ENCODE data around the gene DTL.

Gene DTL

GRCh38 chr1:212129781-212130180 lies 94.2 kb downstream of the DTL start:
- no peak overlapping the region for H2BK5ac ChIP-seq (ENCODE audit: low read depth, low read length, poor library complexity, severe bottlenecking)
- no peak overlapping the region for H3K9ac ChIP-seq (ENCODE audit: low read length)
- H3K18ac ChIP-seq (ENCODE audit: low read depth in 1 of 2, low read length in 2 of 2): no peak overlapping the region
- no peak overlapping the region for H2AK5ac ChIP-seq (ENCODE audit: low read length, severe bottlenecking)
- no peak overlapping the region for H3K4me3 ChIP-seq (ENCODE audit: insufficient read depth in 1 of 2, low read depth in 1 of 2, low read length in 2 of 2)
- H3K4ac ChIP-seq (ENCODE audit: low read depth in 1 of 2, low read length in 2 of 2): no peak overlapping the region
- no peak overlapping the region for H3K27ac ChIP-seq (ENCODE audit: low read length, poor library complexity, severe bottlenecking)
- no peak overlapping the region for H4K91ac ChIP-seq (ENCODE audit: low read length)
- no peak overlapping the region for H2BK120ac ChIP-seq (ENCODE audit: low read depth, low read length)
- H2BK12ac ChIP-seq (ENCODE audit: low read length in 2 of 2): no peak overlapping the region
- no peak overlapping the region for H2BK15ac ChIP-seq (ENCODE audit: low read depth, poor library complexity, severe bottlenecking)
- H2AFZ ChIP-seq (ENCODE audit: low read depth, low read length): no peak overlapping the region
- H3K4me2 ChIP-seq (ENCODE audit: low read length, poor library complexity, severe bottlenecking): no peak overlapping the region
- peaks cover 4% of the 10 kb centered on the region for H3K4me1 ChIP-seq (ENCODE audit: control insufficient read depth, insufficient read depth, low read depth, low read length)
- no peaks in the 10 kb centered on the region for H3K27me3 ChIP-seq (ENCODE audit: control insufficient read depth in 1 of 2, insufficient read depth in 1 of 2, low read length in 2 of 2)
- no peaks in the 10 kb centered on the region for H3K36me3 ChIP-seq (ENCODE audit: control insufficient read depth in 1 of 2, insufficient read depth in 2 of 2, low read depth in 1 of 2, low read length in 2 of 2)
- H3K79me1 ChIP-seq (replicated peaks; ENCODE audit: low read length, poor library complexity, severe bottlenecking): no peaks in the 10 kb centered on the region
- no peaks in the 10 kb centered on the region for H3K9me3 ChIP-seq (ENCODE audit: control insufficient read depth, low read length)
- H4K8ac ChIP-seq (ENCODE audit: low read length): no peak overlapping the region
- WGBS: 90% methylated on average over 6 of the region's 6 CpGs
- no peak overlapping the region for H3K23ac ChIP-seq (ENCODE audit: low read length in 2 of 2)
- H3K14ac ChIP-seq (ENCODE audit: low read length in 2 of 2): no peak overlapping the region
- peak; percentile 10 for DNase-seq

GRCh38 chr1:212132025-212132424 lies 96.5 kb downstream of the DTL start:
- Histone ChIP-seq H2AFZ (ENCODE audit: low read depth, low read length) (no peak overlapping the region), H4K8ac (ENCODE audit: low read length) (no peak overlapping the region), H3K27me3 (ENCODE audit: control insufficient read depth in 1 of 2, insufficient read depth in 1 of 2, low read length in 2 of 2) (no peaks in the 10 kb centered on the region), H3K9me3 (ENCODE audit: control insufficient read depth, low read length) (peaks cover 8% of the 10 kb centered on the region), H3K4me3 (ENCODE audit: insufficient read depth in 1 of 2, low read depth in 1 of 2, low read length in 2 of 2) (no peak overlapping the region), H3K14ac (ENCODE audit: low read length in 2 of 2) (no peak overlapping the region), H3K18ac (ENCODE audit: low read depth in 1 of 2, low read length in 2 of 2) (no peak overlapping the region), H2BK5ac (ENCODE audit: low read depth, low read length, poor library complexity, severe bottlenecking) (no peak overlapping the region), H3K4ac (ENCODE audit: low read depth in 1 of 2, low read length in 2 of 2) (no peak overlapping the region), H3K23ac (ENCODE audit: low read length in 2 of 2) (no peak overlapping the region), H2AK5ac (ENCODE audit: low read length, severe bottlenecking) (no peak overlapping the region), H3K36me3 (ENCODE audit: control insufficient read depth in 1 of 2, insufficient read depth in 2 of 2, low read depth in 1 of 2, low read length in 2 of 2) (no peaks in the 10 kb centered on the region), H4K91ac (ENCODE audit: low read length) (no peak overlapping the region), H3K27ac (ENCODE audit: low read length, poor library complexity, severe bottlenecking) (no peak overlapping the region), H2BK120ac (ENCODE audit: low read depth, low read length) (no peak overlapping the region), H3K4me2 (ENCODE audit: low read length, poor library complexity, severe bottlenecking) (no peak overlapping the region), H2BK12ac (ENCODE audit: low read length in 2 of 2) (no peak overlapping the region), H3K4me1 (ENCODE audit: control insufficient read depth, insufficient read depth, low read depth, low read length) (peaks cover 4% of the 10 kb centered on the region), H3K79me1 (replicated peaks; ENCODE audit: low read length, poor library complexity, severe bottlenecking) (no peaks in the 10 kb centered on the region), H2BK15ac (ENCODE audit: low read depth, poor library complexity, severe bottlenecking) (no peak overlapping the region), H3K9ac (ENCODE audit: low read length) (no peak overlapping the region)
- whole genome bisulfite sequencing: 89% methylated on average over 1 of the region's 1 CpG
- peak; percentile 14 for DNase-seq

GRCh38 chr1:212133319-212133718 lies 97.8 kb downstream of the DTL start:
- Histone ChIP-seq H3K79me1 (replicated peaks; ENCODE audit: low read length, poor library complexity, severe bottlenecking) (no peaks in the 10 kb centered on the region), H3K27ac (ENCODE audit: low read length, poor library complexity, severe bottlenecking) (no peak overlapping the region), H2BK5ac (ENCODE audit: low read depth, low read length, poor library complexity, severe bottlenecking) (no peak overlapping the region), H4K8ac (ENCODE audit: low read length) (no peak overlapping the region), H3K4me2 (ENCODE audit: low read length, poor library complexity, severe bottlenecking) (no peak overlapping the region), H3K36me3 (ENCODE audit: control insufficient read depth in 1 of 2, insufficient read depth in 2 of 2, low read depth in 1 of 2, low read length in 2 of 2) (no peaks in the 10 kb centered on the region), H2BK12ac (ENCODE audit: low read length in 2 of 2) (no peak overlapping the region), H3K27me3 (ENCODE audit: control insufficient read depth in 1 of 2, insufficient read depth in 1 of 2, low read length in 2 of 2) (no peaks in the 10 kb centered on the region), H3K23ac (ENCODE audit: low read length in 2 of 2) (no peak overlapping the region), H3K18ac (ENCODE audit: low read depth in 1 of 2, low read length in 2 of 2) (no peak overlapping the region), H2AFZ (ENCODE audit: low read depth, low read length) (no peak overlapping the region), H2BK120ac (ENCODE audit: low read depth, low read length) (no peak overlapping the region), H3K9ac (ENCODE audit: low read length) (no peak overlapping the region), H3K14ac (ENCODE audit: low read length in 2 of 2) (no peak overlapping the region), H3K4ac (ENCODE audit: low read depth in 1 of 2, low read length in 2 of 2) (no peak overlapping the region), H2BK15ac (ENCODE audit: low read depth, poor library complexity, severe bottlenecking) (no peak overlapping the region), H3K9me3 (ENCODE audit: control insufficient read depth, low read length) (peaks cover 8% of the 10 kb centered on the region), H3K4me3 (ENCODE audit: insufficient read depth in 1 of 2, low read depth in 1 of 2, low read length in 2 of 2) (no peak overlapping the region), H3K4me1 (ENCODE audit: control insufficient read depth, insufficient read depth, low read depth, low read length) (peaks cover 4% of the 10 kb centered on the region), H2AK5ac (ENCODE audit: low read length, severe bottlenecking) (no peak overlapping the region), H4K91ac (ENCODE audit: low read length) (no peak overlapping the region)
- WGBS: 100% methylated on average over 2 of the region's 2 CpGs
- no peak for DNase-seq

- H2BK15ac ChIP-seq (ENCODE audit: low read depth, poor library complexity, severe bottlenecking): no peak overlapping the region
- H2AK5ac ChIP-seq (ENCODE audit: low read length, severe bottlenecking): no peak overlapping the region
- no peak overlapping the region for H3K9ac ChIP-seq (ENCODE audit: low read length)
- no peak for DNase-seq
- H3K27ac ChIP-seq (ENCODE audit: low read length, poor library complexity, severe bottlenecking): no peak overlapping the region
- H3K14ac ChIP-seq (ENCODE audit: low read length in 2 of 2): no peak overlapping the region
- no CpG with 5 or more reads among the region's 2 CpGs for WGBS
- H3K9me3 ChIP-seq (ENCODE audit: control insufficient read depth, low read length): peaks cover 8% of the 10 kb centered on the region
- no peak overlapping the region for H3K4me3 ChIP-seq (ENCODE audit: insufficient read depth in 1 of 2, low read depth in 1 of 2, low read length in 2 of 2)
- no peak overlapping the region for H4K8ac ChIP-seq (ENCODE audit: low read length)
- no peak overlapping the region for H2BK5ac ChIP-seq (ENCODE audit: low read depth, low read length, poor library complexity, severe bottlenecking)
- H3K4me2 ChIP-seq (ENCODE audit: low read length, poor library complexity, severe bottlenecking): no peak overlapping the region
- H3K23ac ChIP-seq (ENCODE audit: low read length in 2 of 2): no peak overlapping the region
- H3K36me3 ChIP-seq (ENCODE audit: control insufficient read depth in 1 of 2, insufficient read depth in 2 of 2, low read depth in 1 of 2, low read length in 2 of 2): no peaks in the 10 kb centered on the region
- H3K79me1 ChIP-seq (replicated peaks; ENCODE audit: low read length, poor library complexity, severe bottlenecking): no peaks in the 10 kb centered on the region
- H2BK120ac ChIP-seq (ENCODE audit: low read depth, low read length): no peak overlapping the region
- H4K91ac ChIP-seq (ENCODE audit: low read length): no peak overlapping the region
- H2AFZ ChIP-seq (ENCODE audit: low read depth, low read length): no peak overlapping the region
- H3K18ac ChIP-seq (ENCODE audit: low read depth in 1 of 2, low read length in 2 of 2): no peak overlapping the region
- H3K27me3 ChIP-seq (ENCODE audit: control insufficient read depth in 1 of 2, insufficient read depth in 1 of 2, low read length in 2 of 2): no peaks in the 10 kb centered on the region
- no peak overlapping the region for H2BK12ac ChIP-seq (ENCODE audit: low read length in 2 of 2)
- H3K4ac ChIP-seq (ENCODE audit: low read depth in 1 of 2, low read length in 2 of 2): no peak overlapping the region
- H3K4me1 ChIP-seq (ENCODE audit: control insufficient read depth, insufficient read depth, low read depth, low read length): peaks cover 4% of the 10 kb centered on the region
These were observed 99.6 kb downstream of the DTL start for GRCh38 chr1:212135166-212135565.

Data from mesenchymal stem cell (in vitro differentiated cells and primary cell).